HG02981 (cell line): ENCODE measurements around the gene SLC12A5.

Experiments used
- ATAC-seq: cut with Tn5 transposase; IDR thresholded peaks from one replicate; pipeline ENCODE4 v1.9.1; 2021; ENCODE audit warnings: mild to moderate bottlenecking, moderate library complexity; ENCODE audit not compliant: unreplicated experiment

The SLC12A5 gene

GRCh38 chr20:46006022-46006705 is 22.9 kb upstream of the SLC12A5 start:
- ATAC-seq = no peak

GRCh38 chr20:46006964-46007363 is 22.1 kb upstream of the SLC12A5 start:
- ATAC-seq = no peak

- ATAC-seq = no peak
Measured at GRCh38 chr20:46007671-46008070, 21.3 kb upstream of the SLC12A5 start.

- no peak for ATAC-seq
Measured at GRCh38 chr20:46009816-46010215, 19.2 kb upstream of the SLC12A5 start.

- ATAC-seq = no peak
Measured at GRCh38 chr20:46010491-46011391, 18.3 kb upstream of the SLC12A5 start.

GRCh38 chr20:46011631-46012482 is 17.2 kb upstream of the SLC12A5 start:
- ATAC-seq = no peak

- ATAC-seq = no peak
Measured at GRCh38 chr20:46012921-46013320, 16.1 kb upstream of the SLC12A5 start.

GRCh38 chr20:46013322-46013828 is 15.6 kb upstream of the SLC12A5 start:
- no peak for ATAC-seq

- ATAC-seq = no peak
Measured at GRCh38 chr20:46013829-46014516, 15.0 kb upstream of the SLC12A5 start.

GRCh38 chr20:46014517-46015396 is 14.3 kb upstream of the SLC12A5 start:
- ATAC-seq = no peak

- no peak for ATAC-seq
Measured at GRCh38 chr20:46017272-46017671, 11.7 kb upstream of the SLC12A5 start.

- no peak for ATAC-seq
Measured at GRCh38 chr20:46018112-46018511, 10.9 kb upstream of the SLC12A5 start.

- no peak for ATAC-seq
Measured at GRCh38 chr20:46018611-46019010, 10.4 kb upstream of the SLC12A5 start.

- ATAC-seq = no peak
Measured at GRCh38 chr20:46020555-46020954, 8.5 kb upstream of the SLC12A5 start.

- ATAC-seq = no peak
Measured at GRCh38 chr20:46021361-46022359, 7.4 kb upstream of the SLC12A5 start.

GRCh38 chr20:46022411-46023147 is 6.4 kb upstream of the SLC12A5 start:
- no peak for ATAC-seq

GRCh38 chr20:46023148-46023484 is 5.9 kb upstream of the SLC12A5 start:
- no peak for ATAC-seq

GRCh38 chr20:46023999-46024398 is 5.0 kb upstream of the SLC12A5 start:
- ATAC-seq = no peak
